GM21576 (cell line): ENCODE data around the gene CD34.
"Not testable (repeated sequence)": the region's sequence is repeated elsewhere in the genome, so short reads cannot be mapped to it uniquely, and the experiment has no call there.

Source experiments
- ATAC-seq: cut with Tn5 transposase; IDR thresholded peaks from one replicate; pipeline ENCODE4 v1.9.1; 2021; ENCODE audit warnings: mild to moderate bottlenecking, moderate library complexity; ENCODE audit not compliant: unreplicated experiment

CD34 gene

GRCh38 chr1:207910591-207911354 lies at the start of gene CD34:
TSS of gene CD34 (minus strand) at chr1:207911125. CDS start at chr1:207911080, 45 bp downstream.
- no peak for ATAC-seq

- ATAC-seq, result no peak
Measured at GRCh38 chr1:207960346-207960745, 49.4 kb upstream of the CD34 start.

- ATAC-seq, result no peak
Measured at GRCh38 chr1:207959910-207960309, 49.0 kb upstream of the CD34 start.

GRCh38 chr1:207959141-207959825 lies 48.4 kb upstream of the CD34 start:
- no peak for ATAC-seq

- no peak for ATAC-seq
Measured at GRCh38 chr1:207958376-207959139, 47.6 kb upstream of the CD34 start.

- ATAC-seq, result no peak
Measured at GRCh38 chr1:207956986-207957385, 46.1 kb upstream of the CD34 start.

- no peak for ATAC-seq
Measured at GRCh38 chr1:207954104-207954503, 43.2 kb upstream of the CD34 start.

- no peak for ATAC-seq
Measured at GRCh38 chr1:207952617-207953542, 42.0 kb upstream of the CD34 start.

- no peak for ATAC-seq
Measured at GRCh38 chr1:207951652-207952051, 40.7 kb upstream of the CD34 start.

GRCh38 chr1:207950750-207951149 lies 39.8 kb upstream of the CD34 start:
- ATAC-seq, result no peak

- ATAC-seq, result no peak
Measured at GRCh38 chr1:207949571-207950195, 38.8 kb upstream of the CD34 start.

- no peak for ATAC-seq
Measured at GRCh38 chr1:207948536-207949250, 37.8 kb upstream of the CD34 start.

GRCh38 chr1:207946756-207947155 lies 35.8 kb upstream of the CD34 start:
- ATAC-seq, result no peak

GRCh38 chr1:207944571-207944970 lies 33.6 kb upstream of the CD34 start:
- ATAC-seq, result no peak

GRCh38 chr1:207942337-207942741 lies 31.4 kb upstream of the CD34 start:
- not testable (repeated sequence) for ATAC-seq

GRCh38 chr1:207941665-207942064 lies 30.7 kb upstream of the CD34 start:
- ATAC-seq, result no peak

- no peak for ATAC-seq
Measured at GRCh38 chr1:207938016-207938415, 27.1 kb upstream of the CD34 start.

GRCh38 chr1:207937204-207937603 lies 26.3 kb upstream of the CD34 start:
- no peak for ATAC-seq

- peak; percentile 95 for ATAC-seq
Measured at GRCh38 chr1:207935166-207935583, 24.2 kb upstream of the CD34 start.
